Fibroblast of villous mesenchyme (primary cell): ENCODE data around the gene EVA1A. TPM values are rescaled to one million over a fixed set of nuclear protein-coding genes. Genes with fewer than 3 reads are reported as not detected.

Source experiments
- DNase-seq: peaks from one replicate; pipeline ENCODE4 v3.0.0-alpha.2; 2010; ENCODE audit warnings: low read depth
- H3K4me3 ChIP-seq: 2 replicates; pipeline ENCODE4 v1.5.1; 2011; ENCODE audit warnings: low read depth, mild to moderate bottlenecking, low read length
- CTCF ChIP-seq: IDR thresholded peaks from 2 replicates; pipeline ENCODE4 v1.5.1; 2012; ENCODE audit warnings: low read depth, mild to moderate bottlenecking, low read length; ENCODE audit not compliant: insufficient read depth
- total RNA-seq: library from RNA; depleted of rRNA; stranded (reverse); fragments of >200 nt; gene quantifications from 2 replicates; pipeline ENCODE4 v1.2.3, GENCODE V29; 2012

EVA1A gene
- total RNA-seq, 1 donor = 44.9 TPM

- DNase-seq = no peak
- no peak for TF ChIP-seq CTCF
- no peak overlapping the region for H3K4me3 ChIP-seq
Measured at GRCh38 chr2:75580606-75581005, 19.9 kb upstream of the EVA1A start.

GRCh38 chr2:75580156-75580555 lies 19.4 kb upstream of the EVA1A start:
- no peak for DNase-seq
- no peak for TF ChIP-seq CTCF
- H3K4me3 ChIP-seq = no peak overlapping the region

GRCh38 chr2:75579186-75579585 lies 18.4 kb upstream of the EVA1A start:
- DNase-seq = no peak
- no peak for TF ChIP-seq CTCF
- H3K4me3 ChIP-seq = no peak overlapping the region

- H3K4me3 ChIP-seq = no peak overlapping the region
- no peak for TF ChIP-seq CTCF
- DNase-seq = no peak
Measured at GRCh38 chr2:75577280-75577679, 16.5 kb upstream of the EVA1A start.

GRCh38 chr2:75574106-75574505 lies 13.4 kb upstream of the EVA1A start:
- no peak for DNase-seq
- H3K4me3 ChIP-seq = no peak overlapping the region
- TF ChIP-seq CTCF = peak; percentile 6

- TF ChIP-seq CTCF = no peak
- DNase-seq = no peak
- H3K4me3 ChIP-seq = no peak overlapping the region
Measured at GRCh38 chr2:75573145-75573878, 12.6 kb upstream of the EVA1A start.
